ENCODE measurements around the gene BMPR1A.

DNA sequence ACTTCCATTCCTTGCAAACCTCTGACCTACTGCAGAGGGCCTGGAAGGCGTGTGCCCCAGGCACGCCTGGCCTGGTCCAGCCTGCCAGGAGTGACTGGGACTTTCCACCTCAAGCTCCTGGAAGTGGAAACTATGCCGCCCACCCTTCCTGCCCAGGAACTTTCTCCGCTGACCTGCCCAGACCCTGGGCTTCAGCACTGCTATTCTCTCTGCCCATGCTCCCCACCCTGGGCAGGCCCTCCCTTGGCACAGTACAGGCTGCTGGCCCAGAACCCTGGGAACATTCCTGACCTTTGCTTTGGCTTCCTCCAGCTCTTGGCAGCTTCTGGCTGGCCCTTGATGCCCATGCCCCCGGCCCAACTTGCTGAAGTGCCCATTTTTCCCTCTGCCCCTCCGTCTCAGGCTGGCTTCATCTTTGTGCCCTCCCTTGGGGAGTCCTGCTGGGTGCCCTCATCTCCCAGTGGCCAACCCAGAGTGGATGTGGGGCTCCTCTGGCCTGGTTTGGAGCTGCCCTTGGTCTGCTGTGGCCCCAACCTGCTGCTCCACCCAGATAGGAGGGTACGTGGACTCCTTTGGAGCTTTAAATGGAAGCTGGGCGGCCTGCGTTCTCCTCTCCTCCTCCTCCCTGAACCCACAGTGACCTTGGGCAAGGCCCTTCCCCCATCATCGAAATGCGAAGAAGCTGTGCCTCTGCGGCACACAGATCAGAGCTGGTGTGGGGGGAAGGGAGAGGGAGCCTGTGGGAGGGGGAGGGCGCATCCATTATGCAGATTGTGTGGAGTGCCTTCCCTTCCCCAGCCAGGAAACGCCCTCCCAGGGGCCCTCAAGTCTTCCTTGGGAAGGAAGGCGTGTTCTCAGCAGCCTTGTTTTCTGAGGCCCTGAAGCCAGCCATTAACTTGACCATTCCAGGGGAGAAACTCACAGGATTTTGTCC lies 197.6 kb downstream of the BMPR1A start:
- TF ChIP-seq, protein P1, sequence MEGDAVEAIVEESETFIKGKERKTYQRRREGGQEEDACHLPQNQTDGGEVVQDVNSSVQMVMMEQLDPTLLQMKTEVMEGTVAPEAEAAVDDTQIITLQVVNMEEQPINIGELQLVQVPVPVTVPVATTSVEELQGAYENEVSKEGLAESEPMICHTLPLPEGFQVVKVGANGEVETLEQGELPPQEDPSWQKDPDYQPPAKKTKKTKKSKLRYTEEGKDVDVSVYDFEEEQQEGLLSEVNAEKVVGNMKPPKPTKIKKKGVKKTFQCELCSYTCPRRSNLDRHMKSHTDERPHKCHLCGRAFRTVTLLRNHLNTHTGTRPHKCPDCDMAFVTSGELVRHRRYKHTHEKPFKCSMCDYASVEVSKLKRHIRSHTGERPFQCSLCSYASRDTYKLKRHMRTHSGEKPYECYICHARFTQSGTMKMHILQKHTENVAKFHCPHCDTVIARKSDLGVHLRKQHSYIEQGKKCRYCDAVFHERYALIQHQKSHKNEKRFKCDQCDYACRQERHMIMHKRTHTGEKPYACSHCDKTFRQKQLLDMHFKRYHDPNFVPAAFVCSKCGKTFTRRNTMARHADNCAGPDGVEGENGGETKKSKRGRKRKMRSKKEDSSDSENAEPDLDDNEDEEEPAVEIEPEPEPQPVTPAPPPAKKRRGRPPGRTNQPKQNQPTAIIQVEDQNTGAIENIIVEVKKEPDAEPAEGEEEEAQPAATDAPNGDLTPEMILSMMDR (IDR thresholded peaks at IDR 0.05): no peak
- TF ChIP-seq EP300 (IDR thresholded peaks at IDR 0.05) (peak; percentile 28), POLR2AphosphoS5 (IDR thresholded peaks at IDR 0.05) (peak; percentile 24 to 40 (median 37))
